HCT116 (cell line): ENCODE data around the gene HES2.

Experiments
- ATF3 ChIP-seq: IDR thresholded peaks from 2 replicates; pipeline ENCODE4 v1.6.1; 2012
- CTCF ChIP-seq, 3 experiments: fragments of 200-600 bp in 1 of 3; sonication (generic) in 1 of 3; IDR thresholded peaks in 2 of 3; conservative IDR thresholded peaks in 1 of 3; 2 replicates each; pipeline ENCODE4 v1.5.1; 2012 to 2017; ENCODE audit warnings: low read depth in 2 of 3, low read length in 2 of 3, antibody characterized with exemption in 1 of 3, borderline replicate concordance in 1 of 3, control low read depth in 1 of 3, mild to moderate bottlenecking in 1 of 3, mixed read lengths in 1 of 3, mixed run types in 1 of 3, moderate library complexity in 1 of 3; ENCODE audit not compliant: insufficient read depth in 1 of 3
- EZH2 ChIP-seq: fragments of 200-600 bp; sonication (generic); IDR thresholded peaks from 2 replicates; pipeline ENCODE4 v1.6.1; 2017; ENCODE audit warnings: antibody characterized with exemption, mixed run types
- JUND ChIP-seq: IDR thresholded peaks from 2 replicates; pipeline ENCODE4 v1.6.1; 2012
- POLR2A ChIP-seq: IDR thresholded peaks from 2 replicates; pipeline ENCODE4 v1.7.0; 2011; ENCODE audit warnings: borderline replicate concordance; ENCODE audit not compliant: insufficient read depth, insufficient read length; ENCODE audit errors: extremely low read depth
- POLR2AphosphoS5 ChIP-seq: IDR thresholded peaks from 2 replicates; pipeline ENCODE4 v1.6.1; 2011; ENCODE audit warnings: mild to moderate bottlenecking, low read depth, low read length, moderate library complexity
- RAD21 ChIP-seq: IDR thresholded peaks from 2 replicates; pipeline ENCODE4 v1.6.1; 2012; ENCODE audit warnings: low read depth, mild to moderate bottlenecking
- SIN3A ChIP-seq: IDR thresholded peaks from 2 replicates; pipeline ENCODE4 v1.6.1; 2012; ENCODE audit warnings: low read depth
- YY1 ChIP-seq: IDR thresholded peaks from 2 replicates; pipeline ENCODE4 v1.6.1; 2011; ENCODE audit warnings: low read length, low read depth, moderate library complexity, mild to moderate bottlenecking; ENCODE audit not compliant: insufficient replicate concordance; ENCODE audit errors: extremely low read depth

- TF ChIP-seq POLR2A (no peak), EZH2 (no peak), ATF3 (no peak), CTCF (IDR thresholded peaks at IDR 0.05 in 2 of 3, conservative IDR thresholded peaks at IDR 0.05 in 1 of 3; ENCODE audit: borderline replicate concordance in 1 of 3, insufficient read depth in 1 of 3, low read depth in 2 of 3, low read length in 2 of 3) (no peak), POLR2AphosphoS5 (no peak), RAD21 (no peak), JUND (no peak), SIN3A (no peak), YY1 (no peak)
Measured at GRCh38 chr1:6466023-6466422, 46.3 kb upstream of the HES2 start, which contains the start of gene TNFRSF25.
